ENCODE data around the gene ASIC2.

- TF ChIP-seq CTCF (IDR thresholded peaks at IDR 0.05) (no peak), POLR2AphosphoS5 (IDR thresholded peaks at IDR 0.05; ENCODE audit: low read depth, low read length) (no peak), SIN3A (IDR thresholded peaks at IDR 0.05; ENCODE audit: borderline replicate concordance, insufficient read depth, low read depth, low read length) (no peak), TCF7L2 (IDR thresholded peaks at IDR 0.05; ENCODE audit: low read depth, low read length) (no peak)
- TF ChIP-seq, protein P1, sequence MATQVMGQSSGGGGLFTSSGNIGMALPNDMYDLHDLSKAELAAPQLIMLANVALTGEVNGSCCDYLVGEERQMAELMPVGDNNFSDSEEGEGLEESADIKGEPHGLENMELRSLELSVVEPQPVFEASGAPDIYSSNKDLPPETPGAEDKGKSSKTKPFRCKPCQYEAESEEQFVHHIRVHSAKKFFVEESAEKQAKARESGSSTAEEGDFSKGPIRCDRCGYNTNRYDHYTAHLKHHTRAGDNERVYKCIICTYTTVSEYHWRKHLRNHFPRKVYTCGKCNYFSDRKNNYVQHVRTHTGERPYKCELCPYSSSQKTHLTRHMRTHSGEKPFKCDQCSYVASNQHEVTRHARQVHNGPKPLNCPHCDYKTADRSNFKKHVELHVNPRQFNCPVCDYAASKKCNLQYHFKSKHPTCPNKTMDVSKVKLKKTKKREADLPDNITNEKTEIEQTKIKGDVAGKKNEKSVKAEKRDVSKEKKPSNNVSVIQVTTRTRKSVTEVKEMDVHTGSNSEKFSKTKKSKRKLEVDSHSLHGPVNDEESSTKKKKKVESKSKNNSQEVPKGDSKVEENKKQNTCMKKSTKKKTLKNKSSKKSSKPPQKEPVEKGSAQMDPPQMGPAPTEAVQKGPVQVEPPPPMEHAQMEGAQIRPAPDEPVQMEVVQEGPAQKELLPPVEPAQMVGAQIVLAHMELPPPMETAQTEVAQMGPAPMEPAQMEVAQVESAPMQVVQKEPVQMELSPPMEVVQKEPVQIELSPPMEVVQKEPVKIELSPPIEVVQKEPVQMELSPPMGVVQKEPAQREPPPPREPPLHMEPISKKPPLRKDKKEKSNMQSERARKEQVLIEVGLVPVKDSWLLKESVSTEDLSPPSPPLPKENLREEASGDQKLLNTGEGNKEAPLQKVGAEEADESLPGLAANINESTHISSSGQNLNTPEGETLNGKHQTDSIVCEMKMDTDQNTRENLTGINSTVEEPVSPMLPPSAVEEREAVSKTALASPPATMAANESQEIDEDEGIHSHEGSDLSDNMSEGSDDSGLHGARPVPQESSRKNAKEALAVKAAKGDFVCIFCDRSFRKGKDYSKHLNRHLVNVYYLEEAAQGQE (IDR thresholded peaks at IDR 0.05; ENCODE audit: insufficient read depth in 1 of 2, low read depth in 2 of 2, low read length in 1 of 2) = no peak
These were observed 53.4 kb downstream of the ASIC2 start for GRCh38 chr17:33239702-33240101.

Measured in Panc1 (cell line).